GM18502 (cell line): ENCODE results near the gene BRWD1.
A peak's percentile ranks its signal among the peaks of the same experiment; 100 is the strongest.

Experiments
- ATAC-seq: cut with Tn5 transposase; IDR thresholded peaks from one replicate; pipeline ENCODE4 v1.9.1; 2021; ENCODE audit warnings: mild to moderate bottlenecking; ENCODE audit not compliant: unreplicated experiment, poor library complexity

Gene BRWD1

DNA sequence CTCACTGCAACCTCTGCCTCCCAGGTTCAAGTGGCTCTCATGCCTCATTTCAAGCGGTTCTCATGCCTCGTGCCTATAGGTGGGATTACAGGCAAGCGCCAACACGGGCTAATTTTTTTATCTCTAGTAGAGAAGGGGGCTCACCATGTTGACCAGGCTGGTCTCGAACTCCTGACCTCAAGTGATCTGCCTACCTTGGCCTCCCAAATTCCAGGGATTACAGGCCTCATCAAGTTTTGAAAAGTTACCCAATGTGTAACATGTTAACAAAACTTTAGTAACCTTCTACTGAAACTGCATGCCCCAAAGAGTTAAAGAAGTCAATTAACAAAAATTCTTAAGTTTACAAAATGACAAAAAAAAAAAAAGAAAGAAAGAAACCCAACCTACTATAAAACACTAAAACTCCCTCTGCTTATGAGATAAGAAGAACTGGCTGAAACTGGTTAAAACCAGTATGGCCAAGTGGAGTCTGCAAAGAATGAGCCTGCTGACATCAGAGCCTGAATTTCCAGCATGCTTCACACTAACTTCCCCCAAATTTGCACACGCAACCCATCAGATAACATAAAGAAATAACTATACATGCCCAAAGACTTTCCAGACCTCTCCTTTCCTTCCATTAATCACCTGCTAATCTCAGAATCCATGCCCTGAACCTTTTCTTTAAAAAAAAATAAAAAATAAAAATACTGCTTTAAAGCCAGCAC is 104.7 kb downstream of the BRWD1 start:
- no peak for ATAC-seq

DNA sequence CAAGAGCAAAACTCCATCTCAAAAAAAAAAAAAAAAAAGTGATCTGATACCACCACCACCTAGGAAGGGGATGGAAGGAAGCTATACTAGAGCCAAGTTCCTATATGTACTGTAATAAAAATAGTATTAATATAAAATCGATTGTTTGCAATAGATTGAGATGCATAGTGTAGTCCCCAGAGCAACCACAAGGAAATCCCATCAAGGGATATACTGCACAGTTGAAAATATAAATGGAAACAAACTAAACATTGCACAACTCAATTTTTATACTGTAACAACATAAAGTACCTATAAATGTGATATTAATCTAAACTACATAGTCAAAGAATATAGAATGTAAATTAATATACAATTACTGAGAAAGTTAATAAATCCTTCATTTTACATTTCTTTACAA is 109.3 kb downstream of the BRWD1 start:
- no peak for ATAC-seq

DNA sequence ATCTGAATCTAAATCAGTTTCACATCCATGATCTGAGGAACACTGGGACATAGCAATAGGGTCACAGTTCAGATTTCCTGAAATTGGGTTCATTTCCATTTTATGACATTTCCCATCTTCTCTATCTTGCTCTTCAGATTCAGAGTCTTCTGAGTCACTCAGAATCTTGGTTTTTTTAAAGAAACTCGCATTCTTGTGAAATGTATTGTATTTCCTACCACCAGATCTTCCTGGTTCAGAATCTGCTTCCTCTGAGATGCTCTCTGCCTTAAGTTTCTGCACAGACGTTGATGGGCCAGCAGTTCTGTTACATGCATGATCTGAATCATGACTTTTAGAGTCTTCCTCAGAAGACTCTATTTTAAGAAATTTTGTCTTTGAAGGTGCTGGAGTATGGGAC is 114.6 kb downstream of the BRWD1 start:
- no peak for ATAC-seq

GRCh38 chr21:39197448-39198233 is 115.8 kb downstream of the BRWD1 start:
- no peak for ATAC-seq

- no peak for ATAC-seq
These were observed 116.6 kb downstream of the BRWD1 start for GRCh38 chr21:39196838-39197237.

GRCh38 chr21:39196310-39196709 is 117.1 kb downstream of the BRWD1 start:
- ATAC-seq: no peak

GRCh38 chr21:39193380-39193779 is 120.1 kb downstream of the BRWD1 start:
- no peak for ATAC-seq

GRCh38 chr21:39189857-39190604 is 123.4 kb downstream of the BRWD1 start:
- no peak for ATAC-seq

DNA sequence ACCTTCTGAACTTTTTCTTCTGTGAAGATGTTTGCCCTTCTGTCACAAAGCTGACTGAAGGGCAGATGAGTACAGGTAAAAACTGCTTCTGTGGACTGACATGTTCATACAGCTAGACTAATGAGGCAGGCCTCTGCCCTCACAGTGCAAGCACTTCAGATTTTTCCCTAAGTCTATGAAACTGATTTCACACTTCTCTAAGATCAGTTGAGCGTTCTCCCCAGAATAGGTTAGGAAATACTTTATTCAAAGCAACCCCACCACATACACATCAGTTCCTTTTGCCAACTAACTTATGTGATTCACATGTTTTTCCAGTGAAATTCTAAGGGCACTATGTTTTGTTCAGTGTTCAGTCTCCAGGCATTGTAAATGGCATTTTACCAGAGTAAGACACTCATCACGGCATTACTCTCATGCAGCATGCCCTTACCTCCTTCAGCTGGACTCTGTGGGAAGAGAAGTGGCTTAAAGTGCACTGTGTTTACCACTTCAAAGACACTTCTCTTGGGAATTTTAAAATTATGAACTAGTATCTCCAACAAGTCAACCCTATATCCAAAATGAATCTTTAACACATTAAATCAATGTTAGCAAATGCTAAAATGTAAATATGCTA is 124.8 kb downstream of the BRWD1 start:
- ATAC-seq: no peak

DNA sequence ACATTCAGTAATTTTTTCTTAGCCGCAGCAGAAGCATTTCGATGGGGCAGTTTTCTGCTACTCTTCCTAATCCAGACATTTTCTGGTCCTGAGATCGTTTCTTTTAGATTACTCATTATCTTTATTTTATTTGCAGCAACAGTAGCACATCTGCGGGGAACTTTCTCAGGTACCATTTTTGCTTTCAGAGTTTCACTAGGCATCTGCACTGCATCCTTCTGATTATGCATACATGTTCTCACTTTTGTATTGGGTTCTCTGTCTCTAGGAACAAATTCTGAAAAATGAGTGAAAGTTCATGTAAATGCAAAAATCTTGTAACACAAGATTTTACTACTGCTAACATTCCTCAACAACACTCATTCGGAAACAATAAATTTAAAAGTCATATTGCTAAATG is 126.3 kb downstream of the BRWD1 start:
- no peak for ATAC-seq

DNA sequence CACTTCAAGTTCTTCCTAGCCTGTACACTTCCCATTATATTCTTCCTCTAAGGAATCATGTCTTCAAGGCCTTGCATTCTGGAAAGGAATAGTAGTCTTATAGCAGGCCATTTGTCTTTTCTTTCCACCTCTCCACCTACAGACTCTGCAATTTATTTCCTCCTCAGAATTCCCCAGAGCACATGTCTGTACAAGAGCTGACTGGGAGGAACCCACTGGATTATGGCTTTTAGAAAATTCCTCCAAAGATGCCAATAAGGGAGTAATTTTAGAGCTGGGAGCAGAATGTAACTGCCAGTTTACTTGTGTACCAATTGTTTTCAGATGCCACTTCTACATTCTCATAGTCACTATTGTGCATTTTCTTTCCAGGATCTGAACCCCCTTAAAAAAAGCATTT is 126.8 kb downstream of the BRWD1 start:
- ATAC-seq: no peak

DNA sequence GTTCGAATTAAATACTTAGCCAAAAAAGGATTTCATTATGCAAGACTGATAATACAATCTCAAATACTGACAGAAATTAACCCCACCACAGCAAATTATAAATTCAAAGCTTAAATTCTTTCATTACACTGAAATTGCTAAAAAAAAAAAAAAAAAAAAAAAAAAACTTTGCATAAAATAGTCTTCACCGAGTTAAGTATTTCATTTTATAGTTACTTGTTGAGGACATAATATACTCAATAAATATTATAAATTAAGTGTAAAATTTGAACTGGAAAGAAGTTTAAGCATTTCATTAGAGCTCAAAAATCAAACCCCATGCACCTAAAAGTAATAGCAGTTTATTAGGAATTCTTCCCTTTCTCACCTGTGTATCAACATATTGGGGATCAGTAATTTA is 128.3 kb downstream of the BRWD1 start:
- ATAC-seq: no peak

GRCh38 chr21:39184050-39184980 is 129.1 kb downstream of the BRWD1 start:
- ATAC-seq: no peak

- peak; percentile 88 for ATAC-seq
These were observed 130.0 kb downstream of the BRWD1 start, which contains the start of gene PSMG1 for GRCh38 chr21:39183272-39184049. PSMG1 (minus strand) TSS chr21:39183451; CDS start chr21:39183385, 66 bp downstream.

DNA sequence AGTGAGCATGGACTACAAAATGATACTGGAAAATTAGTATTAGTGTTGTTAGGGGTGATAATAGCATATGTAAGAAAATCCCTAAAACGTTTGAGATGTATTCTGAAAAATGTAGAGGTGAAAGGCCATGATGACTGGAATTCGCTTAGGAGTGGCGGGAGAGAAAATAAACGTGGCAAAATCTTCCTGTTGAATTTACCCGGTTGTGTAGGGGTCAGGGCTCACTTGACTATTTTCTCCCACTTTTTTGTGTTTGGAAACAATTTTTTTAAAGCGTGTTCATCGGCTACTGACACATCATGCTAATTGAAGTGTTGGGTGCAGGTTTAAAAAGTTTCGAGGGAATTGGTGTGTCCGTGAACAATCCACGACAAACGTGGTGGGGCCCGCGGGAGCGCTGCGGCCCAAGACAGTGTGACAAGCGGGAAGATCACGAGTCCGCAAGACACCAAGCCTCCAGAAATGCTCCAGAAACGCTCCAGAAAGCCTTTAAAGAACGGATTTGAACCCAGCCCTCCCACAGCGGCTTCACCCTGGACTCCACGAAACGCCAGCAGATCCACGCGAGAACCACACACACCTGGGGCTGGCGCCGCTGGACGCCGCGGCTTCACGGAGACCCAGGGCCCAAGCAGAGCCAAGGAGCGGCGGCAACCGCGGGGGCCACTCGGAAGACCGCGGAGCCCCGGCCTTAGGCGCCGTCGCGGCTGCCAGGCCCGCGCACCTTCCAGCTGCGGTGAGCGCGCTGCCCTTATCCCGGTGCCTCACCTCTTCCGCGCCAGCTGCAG is 130.8 kb downstream of the BRWD1 start:
- ATAC-seq: no peak

- no peak for ATAC-seq
These were observed 131.4 kb downstream of the BRWD1 start for GRCh38 chr21:39182016-39182415.

GRCh38 chr21:39181205-39181818 is 132.1 kb downstream of the BRWD1 start:
- ATAC-seq: no peak
